Ovary (tissue), 9 donors: Measurements from ENCODE around the gene KLF13. TPM values are rescaled to one million over a fixed set of nuclear protein-coding genes. Genes with fewer than 3 reads are reported as not detected.

Source experiments
- DNase-seq, 5 donors: peaks; one replicate each; pipeline ENCODE4 v3.0.0-alpha.2; 2019 to 2020
- H3K27ac ChIP-seq, 2 donors: fragments of 200-600 bp; one replicate each; pipeline versions ENCODE4 v1.5.1 to v1.8.0; 2019 to 2022
- H3K27me3 ChIP-seq: fragments of 200-600 bp; one replicate; pipeline ENCODE4 v1.8.0; 2022
- H3K36me3 ChIP-seq: fragments of 200-600 bp; sonication (generic); one replicate; pipeline ENCODE4 v1.5.1; 2019
- H3K4me1 ChIP-seq: one replicate; pipeline ENCODE4 v1.8.1; 2013; ENCODE audit warnings: mild to moderate bottlenecking, moderate library complexity; ENCODE audit not compliant: insufficient read depth
- H3K4me3 ChIP-seq: fragments of 200-600 bp; sonication (generic); one replicate; pipeline ENCODE4 v1.5.1; 2017
- H3K9me3 ChIP-seq, 2 donors: fragments of 200-600 bp in 1 of 2; sonication (generic) in 1 of 2; one replicate each; pipeline versions ENCODE4 v1.5.1 to v1.8.1; 2013 to 2019; ENCODE audit warnings: mild to moderate bottlenecking in 1 of 2, moderate library complexity in 1 of 2
- EP300 ChIP-seq: sonication (generic); formaldehyde crosslinking; IDR thresholded peaks from one replicate; pipeline ENCODE4 v1.6.1; 2017; ENCODE audit warnings: antibody characterized with exemption
- POLR2A ChIP-seq: fragments of 450-650 bp; IDR thresholded peaks from one replicate; pipeline ENCODE4 v1.6.1; 2017; ENCODE audit warnings: antibody characterized with exemption, mild to moderate bottlenecking, moderate library complexity
- WGBS, 3 donors: extraction: QIAGEN DNeasy Blood & Tissue Kit in 1 of 3; methylation state at CpG; one replicate each; pipeline versions ENCODE4 v1.1.5 to v1.1.7; 2013 to 2017; 5-methylcytosine and 5-hydroxymethylcytosine counted together
- intact Hi-C, 4 donors: fragments of 100-400 bp; cut with DNase I; formaldehyde crosslinking; loops; one replicate each; pipeline versions ENCODE4 v1.11.0 to v1.15.1; 2022 to 2023
- polyA plus RNA-seq, 2 donors: library from polyadenylated mRNA; stranded (reverse); fragments of 200-250 nt in 1 of 2; fragments of 350-450 nt in 1 of 2; fragmentation: Illumina TruSeq in 1 of 2; extraction: RNeasy Lipid Tissue Mini Kit (QIAGEN cat#74804) in 1 of 2; gene quantifications; one replicate each; pipeline ENCODE4 v1.2.3, GENCODE V29; 2013 to 2014
- total RNA-seq, 7 donors: library from RNA; depleted of rRNA in 2 of 7; stranded (reverse); fragments of >200 nt in 2 of 7; fragmentation: NEBNext Ultra II Directional in 3 of 7; extraction: Animal tissue kit (Norgen Biotek cat#: 25700) in 3 of 7; gene quantifications; one replicate each; pipeline versions ENCODE4 v1.1.0 to v1.2.4, GENCODE V29; 2016 to 2023
- TF ChIP-seq, protein P1 (sequence below), 3 donors: fragments of 450-650 bp in 2 of 3; fragments of 200-600 bp in 1 of 3; IDR thresholded peaks; one replicate each; pipeline versions ENCODE4 v1.5.1 to v1.8.0; 2016 to 2022; ENCODE audit warnings: antibody characterized with exemption in 3 of 3, mild to moderate bottlenecking in 1 of 3
- donor health status: DM: no; HTN: no; CAD: no; lungs with moderate emphysema.
- donor health status: DM: no; HTN: no; CAD: no.
- donor health status: Bipolar disorder and iron deficiency.
- donor health status: DM: yes; HTN: yes; CAD: no.
- donor health status: DM: no; HTN: no; CAD: no.
- donor health status: DM: yes; HTN: yes; CAD: no.

The KLF13 gene
- total and polyA plus RNA-seq, 9 donors, result 14.8 to 58.2 (median 36.0) TPM

DNA sequence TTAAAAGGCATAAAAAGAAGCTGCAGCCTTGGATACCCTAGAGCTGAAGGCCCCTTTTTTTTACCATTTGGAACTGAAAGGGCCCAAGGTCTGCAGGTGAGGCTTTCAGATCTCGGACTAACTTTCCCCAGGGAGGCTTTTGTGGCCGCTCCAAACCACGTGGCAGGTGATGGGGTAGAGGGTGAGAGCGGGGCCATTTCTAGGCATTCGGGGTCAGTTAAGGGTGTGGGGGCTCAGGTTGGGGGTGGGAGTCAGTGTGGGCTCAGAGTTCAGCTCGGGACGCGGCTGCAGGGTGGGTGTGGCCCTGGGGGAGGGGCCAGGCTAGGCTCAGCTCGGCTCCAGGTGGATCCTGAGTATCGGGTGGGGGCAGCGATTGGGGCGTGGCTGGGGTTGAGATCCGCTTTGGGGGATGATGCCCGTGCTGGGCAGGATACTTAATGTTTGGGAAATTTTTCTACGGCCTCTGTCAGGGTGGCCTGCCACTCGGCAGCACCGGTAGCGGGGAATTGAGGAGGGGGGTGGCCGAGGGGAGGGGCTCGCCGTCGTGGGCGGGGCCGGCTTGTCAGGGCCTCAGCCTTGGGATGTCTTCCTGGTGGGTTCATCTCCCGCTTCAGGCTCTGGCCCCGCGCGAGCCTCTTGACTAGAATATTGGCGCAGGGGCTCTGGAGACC, 2.5 kb downstream of the KLF13 start:
- TF ChIP-seq POLR2A (no peak), EP300 (no peak)
- TF ChIP-seq, protein P1, sequence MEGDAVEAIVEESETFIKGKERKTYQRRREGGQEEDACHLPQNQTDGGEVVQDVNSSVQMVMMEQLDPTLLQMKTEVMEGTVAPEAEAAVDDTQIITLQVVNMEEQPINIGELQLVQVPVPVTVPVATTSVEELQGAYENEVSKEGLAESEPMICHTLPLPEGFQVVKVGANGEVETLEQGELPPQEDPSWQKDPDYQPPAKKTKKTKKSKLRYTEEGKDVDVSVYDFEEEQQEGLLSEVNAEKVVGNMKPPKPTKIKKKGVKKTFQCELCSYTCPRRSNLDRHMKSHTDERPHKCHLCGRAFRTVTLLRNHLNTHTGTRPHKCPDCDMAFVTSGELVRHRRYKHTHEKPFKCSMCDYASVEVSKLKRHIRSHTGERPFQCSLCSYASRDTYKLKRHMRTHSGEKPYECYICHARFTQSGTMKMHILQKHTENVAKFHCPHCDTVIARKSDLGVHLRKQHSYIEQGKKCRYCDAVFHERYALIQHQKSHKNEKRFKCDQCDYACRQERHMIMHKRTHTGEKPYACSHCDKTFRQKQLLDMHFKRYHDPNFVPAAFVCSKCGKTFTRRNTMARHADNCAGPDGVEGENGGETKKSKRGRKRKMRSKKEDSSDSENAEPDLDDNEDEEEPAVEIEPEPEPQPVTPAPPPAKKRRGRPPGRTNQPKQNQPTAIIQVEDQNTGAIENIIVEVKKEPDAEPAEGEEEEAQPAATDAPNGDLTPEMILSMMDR (IDR thresholded peaks at IDR 0.05), result no peak
- Histone ChIP-seq H3K9me3 (no peaks in the 10 kb centered on the region), H3K27me3 (no peaks in the 10 kb centered on the region), H3K4me1 (peaks cover 20% of the 10 kb centered on the region), H3K36me3 (no peaks in the 10 kb centered on the region), H3K4me3 (peak overlapping the region; percentile 50), H3K27ac (peak overlapping the region in 1 of 2 donors; percentile 95)
- 39 to 41% (median 39%) methylated on average over 27 to 29 of the region's 29 CpGs for WGBS, 3 donors
- DNase-seq, result peak in 4 of 5 donors; percentile 48 to 59 (median 56)
- intact Hi-C loops, result loop anchor here in 3 of 4 donors (5.0 to 10.0 kb wide), 3 partner anchors 38 to 158 kb away; no protein-coding TSS in a partner anchor

DNA sequence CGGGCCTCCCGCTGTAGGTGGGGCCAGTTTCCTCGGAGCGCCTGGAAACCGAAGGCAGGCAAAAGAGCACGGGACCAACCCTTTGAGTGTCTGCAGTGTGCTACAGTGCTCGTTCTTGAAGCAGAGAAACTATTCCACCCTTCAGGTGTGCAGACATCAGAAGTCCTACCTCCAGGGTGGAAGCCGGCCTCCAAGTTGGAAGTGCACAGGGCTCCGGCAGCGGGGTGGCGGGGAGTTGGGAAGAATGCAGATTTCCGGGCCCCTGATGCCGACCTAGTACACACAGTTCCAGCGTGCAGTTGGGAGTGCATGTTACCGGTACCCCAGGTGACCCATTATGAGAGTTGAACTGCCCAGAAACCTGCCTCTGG, 3.0 kb downstream of the KLF13 start:
- Histone ChIP-seq H3K4me1 (peaks cover 21% of the 10 kb centered on the region), H3K36me3 (no peaks in the 10 kb centered on the region), H3K4me3 (no peak overlapping the region), H3K9me3 (no peaks in the 10 kb centered on the region), H3K27ac (peak overlapping the region in 1 of 2 donors; percentile 95), H3K27me3 (no peaks in the 10 kb centered on the region)
- no peak for DNase-seq
- TF ChIP-seq EP300, result no peak
- no peak for TF ChIP-seq POLR2A
- TF ChIP-seq, protein P1 (IDR thresholded peaks at IDR 0.05), result no peak
- intact Hi-C loops, result loop anchor here in 3 of 4 donors (5.0 to 10.0 kb wide), 3 partner anchors 38 to 158 kb away; no protein-coding TSS in a partner anchor
- WGBS, 3 donors, result 75 to 78% (median 77%) methylated on average over 15 of the region's 15 CpGs

DNA sequence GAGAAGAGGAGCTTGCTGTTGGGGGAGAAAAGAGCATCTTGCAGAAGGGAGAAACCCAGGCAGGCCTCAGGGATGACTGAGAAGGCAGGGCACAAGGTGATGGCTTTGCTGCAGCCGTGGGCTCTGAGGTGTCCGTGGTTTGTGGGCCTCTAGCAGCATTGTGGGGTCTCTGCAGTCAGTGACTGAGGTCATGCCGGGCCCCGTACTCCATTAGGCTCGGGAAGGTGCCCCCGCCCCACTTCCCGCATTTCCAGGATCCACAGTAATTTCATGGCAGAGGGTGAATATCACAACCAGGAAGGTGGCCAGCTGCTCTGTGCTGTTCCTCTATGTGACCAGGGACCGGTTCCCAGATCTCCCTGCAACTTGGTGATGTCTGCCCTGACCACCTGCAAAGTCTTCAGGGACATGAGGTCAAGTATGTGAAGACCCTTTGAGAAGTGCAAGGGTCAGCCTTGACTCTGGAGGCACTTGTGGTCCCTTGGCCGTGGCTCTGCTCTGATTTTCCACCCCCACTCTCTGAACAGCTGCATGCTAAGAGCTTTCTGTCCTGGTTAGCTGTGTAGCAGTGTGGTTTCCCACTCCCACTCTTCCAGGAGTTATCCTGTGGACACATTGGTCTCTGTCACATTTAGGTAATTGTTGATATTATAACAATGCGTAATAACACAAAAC, 3.6 kb downstream of the KLF13 start:
- DNase-seq, result no peak
- Histone ChIP-seq H3K27ac (no peak overlapping the region), H3K9me3 (no peaks in the 10 kb centered on the region), H3K4me3 (no peak overlapping the region), H3K36me3 (no peaks in the 10 kb centered on the region), H3K27me3 (no peaks in the 10 kb centered on the region), H3K4me1 (peaks cover 24% of the 10 kb centered on the region)
- WGBS, 3 donors, result 66 to 80% (median 73%) methylated on average over 10 of the region's 10 CpGs
- no peak for TF ChIP-seq POLR2A
- TF ChIP-seq EP300, result no peak
- TF ChIP-seq, protein P1 (IDR thresholded peaks at IDR 0.05), result no peak
- intact Hi-C loops, result no loop called here

DNA sequence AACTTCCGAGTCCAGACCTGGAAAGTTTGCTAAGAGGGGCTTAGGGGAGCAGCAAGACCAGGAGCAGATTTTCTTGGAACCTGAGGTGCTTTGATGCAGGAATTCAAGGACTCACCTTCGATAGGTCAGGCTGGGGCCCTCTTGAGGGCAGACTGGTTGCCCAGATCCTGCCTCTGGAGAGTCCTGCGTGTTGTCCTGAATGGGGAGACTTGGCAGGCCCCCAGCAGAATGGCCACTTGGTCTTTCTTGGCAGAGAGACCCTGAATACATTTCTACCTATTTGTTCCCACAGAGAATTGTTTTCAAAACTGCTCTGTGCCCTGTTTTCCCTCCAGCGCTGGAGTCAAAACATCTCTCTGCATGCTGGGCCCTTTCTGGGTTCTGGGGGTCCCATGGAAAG, 4.2 kb downstream of the KLF13 start:
- intact Hi-C loops, result no loop called here
- no peaks in the 10 kb centered on the region for H3K9me3 ChIP-seq
- no peak overlapping the region for H3K27ac ChIP-seq
- no peaks in the 10 kb centered on the region for H3K27me3 ChIP-seq
- DNase-seq, result no peak
- peaks cover 26% of the 10 kb centered on the region for H3K4me1 ChIP-seq
- TF ChIP-seq EP300 (no peak), POLR2A (no peak)
- TF ChIP-seq, protein P1 (IDR thresholded peaks at IDR 0.05), result no peak
- WGBS, 3 donors, result 72 to 77% (median 73%) methylated on average over 4 of the region's 4 CpGs
- no peak overlapping the region for H3K4me3 ChIP-seq
- no peaks in the 10 kb centered on the region for H3K36me3 ChIP-seq
